Testis (tissue), 3 donors: ENCODE measurements around the gene BCL2L14. TPM values are rescaled to one million over a fixed set of nuclear protein-coding genes. Genes with fewer than 3 reads are reported as not detected.

ENCODE experiments used
- DNase-seq: peaks from one replicate; pipeline ENCODE4 v3.0.0-alpha.2; 2019
- H3K27ac ChIP-seq, 2 donors: fragments of 200-600 bp; sonication (generic); one replicate each; pipeline ENCODE4 v1.5.1; 2019
- H3K27me3 ChIP-seq: fragments of 200-600 bp; sonication (generic); one replicate; pipeline ENCODE4 v1.5.1; 2019
- H3K36me3 ChIP-seq: fragments of 200-600 bp; sonication (generic); one replicate; pipeline ENCODE4 v1.5.1; 2017; ENCODE audit warnings: low read depth; ENCODE audit errors: missing control alignments
- H3K4me1 ChIP-seq: fragments of 200-600 bp; sonication (generic); one replicate; pipeline ENCODE4 v1.5.1; 2019
- H3K4me3 ChIP-seq, 2 donors: fragments of 200-600 bp; sonication (generic); one replicate each; pipeline ENCODE4 v1.5.1; 2017 to 2019
- H3K9me3 ChIP-seq: fragments of 200-600 bp; sonication (generic); one replicate; pipeline ENCODE4 v1.5.1; 2017
- CTCF ChIP-seq, 3 experiments: fragments of 450-650 bp in 2 of 3; fragments of 200-600 bp in 1 of 3; sonication (generic) in 1 of 3; IDR thresholded peaks; one replicate each; pipeline ENCODE4 v1.5.1; 2016 to 2019; ENCODE audit warnings: antibody characterized with exemption in 3 of 3, mild to moderate bottlenecking in 2 of 3, moderate library complexity in 1 of 3
- POLR2A ChIP-seq: fragments of 450-650 bp; IDR thresholded peaks from one replicate; pipeline ENCODE4 v1.6.1; 2017; ENCODE audit warnings: antibody characterized with exemption, mild to moderate bottlenecking, moderate library complexity
- WGBS, 2 donors: methylation state at CpG; one replicate each; pipeline ENCODE4 v1.1.5; 2018; 5-methylcytosine and 5-hydroxymethylcytosine counted together
- intact Hi-C: fragments of 100-400 bp; cut with DNase I; formaldehyde crosslinking; loops from one replicate; pipeline ENCODE4 v1.15.1; 2023; ENCODE audit warnings: low total_unique reads
- polyA plus RNA-seq: library from polyadenylated mRNA; stranded (reverse); fragments of 350-450 nt; fragmentation: Illumina TruSeq; extraction: RNeasy Lipid Tissue Mini Kit (QIAGEN cat#74804); gene quantifications from one replicate; pipeline ENCODE4 v1.2.3, GENCODE V29; 2014; ENCODE audit warnings: low read depth, low replicate concordance; ENCODE audit not compliant: insufficient read depth
- total RNA-seq, 2 donors: library from RNA; depleted of rRNA; stranded (reverse); fragments of >200 nt; gene quantifications; one replicate each; pipeline ENCODE4 v1.2.3, GENCODE V29; 2016

Gene BCL2L14
- total and polyA plus RNA-seq, 3 donors from 2014 or later = 18.8 to 79.9 (median 51.4) TPM

- no peaks in the 10 kb centered on the region for H3K27me3 ChIP-seq
- no peaks in the 10 kb centered on the region for H3K9me3 ChIP-seq
- intact Hi-C loops = loop anchor here (5.0 kb wide), 1 partner anchor 451 kb away; no protein-coding TSS in a partner anchor
- 2 to 3% methylated on average over 27 of the region's 27 CpGs for WGBS, 2 donors
- H3K4me1 ChIP-seq = peaks cover 5% of the 10 kb centered on the region
- H3K36me3 ChIP-seq = no peaks in the 10 kb centered on the region
- DNase-seq = peak; percentile 86
- peak overlapping the region; percentile 19 to 27 for H3K4me3 ChIP-seq
- TF ChIP-seq CTCF (IDR thresholded peaks at IDR 0.05) = peak; percentile 74 to 91 (median 90)
- no peak for TF ChIP-seq POLR2A
- H3K27ac ChIP-seq = peak overlapping the region; percentile 50 to 57
These were observed 37.6 kb upstream of the BCL2L14 start for GRCh38 chr12:12032851-12033797.

- WGBS, 2 donors = 13 to 19% methylated on average over 5 of the region's 5 CpGs
These were observed 36.9 kb upstream of the BCL2L14 start for GRCh38 chr12:12033824-12034223.

GRCh38 chr12:12034344-12034743, 36.4 kb upstream of the BCL2L14 start:
- DNase-seq = no peak

More at GRCh38 chr12:12033824-12034223, 36.9 kb upstream of the BCL2L14 start:
- Histone ChIP-seq H3K9me3 (no peaks in the 10 kb centered on the region), H3K27me3 (no peaks in the 10 kb centered on the region), H3K4me3 (no peak overlapping the region), H3K27ac (no peak overlapping the region), H3K4me1 (peaks cover 5% of the 10 kb centered on the region), H3K36me3 (no peaks in the 10 kb centered on the region)
- intact Hi-C loops = loop anchor here (5.0 kb wide), 1 partner anchor 452 kb away; no protein-coding TSS in a partner anchor
- no peak for DNase-seq
- TF ChIP-seq POLR2A (no peak), CTCF (IDR thresholded peaks at IDR 0.05) (no peak)

GRCh38 chr12:12035229-12035628, 35.5 kb upstream of the BCL2L14 start:
- Histone ChIP-seq H3K36me3 (no peaks in the 10 kb centered on the region), H3K4me1 (peaks cover 5% of the 10 kb centered on the region), H3K9me3 (no peaks in the 10 kb centered on the region), H3K27ac (no peak overlapping the region), H3K4me3 (no peak overlapping the region), H3K27me3 (no peaks in the 10 kb centered on the region)
- 87 to 96% methylated on average over 1 of the region's 1 CpG for WGBS, 2 donors
- intact Hi-C loops = no loop called here
- TF ChIP-seq POLR2A = no peak
- TF ChIP-seq CTCF (IDR thresholded peaks at IDR 0.05) = no peak
- DNase-seq = no peak

More at GRCh38 chr12:12034344-12034743, 36.4 kb upstream of the BCL2L14 start:
- no peak for TF ChIP-seq POLR2A
- TF ChIP-seq CTCF (IDR thresholded peaks at IDR 0.05) = no peak
- H3K36me3 ChIP-seq = no peaks in the 10 kb centered on the region
- H3K27me3 ChIP-seq = no peaks in the 10 kb centered on the region
- 89 to 91% methylated on average over 3 of the region's 3 CpGs for WGBS, 2 donors
- intact Hi-C loops = loop anchor here (5.0 kb wide), 1 partner anchor 452 kb away; no protein-coding TSS in a partner anchor
- peaks cover 5% of the 10 kb centered on the region for H3K4me1 ChIP-seq
- no peaks in the 10 kb centered on the region for H3K9me3 ChIP-seq
- no peak overlapping the region for H3K27ac ChIP-seq
- H3K4me3 ChIP-seq = no peak overlapping the region
